Stimulated activated CD8-positive, alpha-beta memory T cell treated with anti-CD3 and anti-CD28 coated beads, Interleukin-7, amount 100 ng/mL, for 48 hours (primary cell): Measurements from ENCODE around the gene MMP24OS.

Source experiments
- DNase-seq, 2 donors: peaks; one replicate each; pipeline ENCODE4 v3.0.0-alpha.2; 2020; ENCODE audit warnings: low read depth in 1 of 2; ENCODE audit errors: extremely low read depth in 1 of 2

Gene MMP24OS

DNA sequence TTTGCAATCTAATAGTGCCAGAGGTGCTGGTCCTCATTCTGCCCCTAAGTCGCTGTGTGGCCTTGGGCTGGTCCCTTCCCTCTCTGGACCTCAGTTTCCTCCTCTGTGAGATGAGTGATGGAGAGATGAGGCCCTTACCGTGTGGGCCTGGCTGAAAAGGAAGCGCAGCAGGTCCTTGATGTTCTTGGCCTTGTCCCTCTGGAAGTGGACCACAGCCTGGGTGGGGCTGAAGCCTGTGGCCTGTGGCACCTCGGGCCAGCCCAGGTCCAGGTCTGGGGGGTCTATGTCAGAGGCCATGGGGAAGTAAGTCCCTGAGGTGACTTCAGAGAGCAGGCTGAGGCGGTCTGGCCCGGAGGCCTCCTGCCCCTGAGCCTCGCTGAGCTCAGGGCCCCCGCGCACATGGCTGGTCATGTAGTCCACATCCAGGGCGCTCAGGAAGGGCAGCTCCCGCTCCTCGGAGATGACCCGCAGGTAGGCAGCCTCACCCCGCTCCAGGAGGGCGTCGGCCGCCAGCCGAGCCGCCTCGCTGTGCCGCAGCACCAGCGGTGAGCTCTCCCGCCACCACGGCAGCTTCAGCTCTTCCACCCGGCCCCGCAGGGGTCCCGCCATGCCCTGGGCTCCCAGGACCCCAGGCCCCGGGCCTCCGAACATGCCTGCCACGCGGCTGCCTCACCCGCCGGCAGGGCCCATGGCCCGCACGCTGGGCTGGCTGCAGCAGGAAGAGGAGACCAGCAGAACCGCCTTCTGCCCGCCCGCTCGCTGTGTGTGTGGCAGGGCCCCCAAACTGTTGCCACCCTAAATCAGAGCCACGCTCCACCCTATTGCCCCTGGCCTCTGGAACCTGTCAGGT lies 14.0 kb upstream of the MMP24OS start, which contains the start of gene FAM83C:
Gene FAM83C, minus strand, starts transcription at position 772 of the 850 bp plus-strand sequence. Its CDS starts 121 bp downstream, at position 651.
- DNase-seq = no peak

DNA sequence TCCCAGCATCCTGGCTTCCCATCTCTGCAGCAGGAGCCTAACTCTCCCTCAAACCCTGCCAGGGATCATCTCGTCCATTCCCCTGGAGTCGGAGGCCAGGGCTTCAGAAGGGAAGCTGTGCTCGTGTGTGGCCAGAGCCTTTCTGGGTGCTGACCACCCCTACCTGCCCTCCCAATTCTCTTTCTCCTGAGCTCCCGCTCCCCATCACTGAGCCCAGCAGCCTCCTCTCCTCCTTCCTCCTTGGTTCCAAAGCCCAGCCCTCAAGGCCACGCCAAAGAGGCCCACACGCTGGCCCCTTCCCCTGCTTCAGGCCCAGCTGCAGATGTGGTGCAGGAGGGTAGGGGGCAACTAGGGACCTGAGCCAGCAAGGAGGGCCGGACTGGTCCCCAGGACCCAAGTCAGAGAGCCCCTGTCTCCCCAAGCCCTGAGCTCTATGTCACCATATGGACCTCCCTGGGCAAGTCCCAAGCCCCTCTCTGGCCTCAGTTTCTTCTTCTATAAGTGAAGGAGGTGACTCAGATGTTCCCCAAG lies 13.0 kb upstream of the MMP24OS start:
- no peak for DNase-seq

DNA sequence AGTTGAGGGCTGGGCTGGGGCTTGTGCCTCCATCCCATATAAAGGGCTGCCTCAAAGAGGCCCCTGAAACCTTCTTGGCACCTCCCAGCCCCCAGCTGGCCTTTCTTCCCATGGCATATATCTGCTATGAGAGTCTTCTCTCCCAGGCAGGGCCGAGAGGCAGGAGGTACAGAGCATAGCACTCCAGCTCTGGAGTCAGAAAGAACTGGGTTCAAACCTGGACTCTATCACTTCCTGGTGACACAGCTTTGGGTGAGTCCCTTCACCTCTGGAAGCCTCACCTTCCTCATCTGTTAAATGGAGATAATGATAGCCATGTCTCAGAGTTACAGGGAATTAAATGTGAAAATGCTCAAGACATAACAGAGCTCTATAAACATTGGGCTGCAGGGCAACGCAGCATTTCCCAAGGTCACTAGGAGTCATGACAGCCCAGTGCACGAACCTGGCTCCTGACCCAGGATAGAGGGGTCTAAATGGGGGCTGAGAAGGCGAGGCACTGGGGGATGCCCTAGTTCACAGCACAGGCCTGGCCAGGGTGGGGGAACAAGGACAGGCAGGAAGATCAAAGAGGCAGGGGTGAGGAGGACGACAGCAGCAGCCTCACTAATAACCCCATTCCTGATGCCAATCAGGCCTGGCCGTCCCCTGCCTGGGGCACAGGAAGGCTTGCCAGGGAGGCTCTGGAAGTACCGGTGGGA lies 12.4 kb upstream of the MMP24OS start:
- no peak for DNase-seq

DNA sequence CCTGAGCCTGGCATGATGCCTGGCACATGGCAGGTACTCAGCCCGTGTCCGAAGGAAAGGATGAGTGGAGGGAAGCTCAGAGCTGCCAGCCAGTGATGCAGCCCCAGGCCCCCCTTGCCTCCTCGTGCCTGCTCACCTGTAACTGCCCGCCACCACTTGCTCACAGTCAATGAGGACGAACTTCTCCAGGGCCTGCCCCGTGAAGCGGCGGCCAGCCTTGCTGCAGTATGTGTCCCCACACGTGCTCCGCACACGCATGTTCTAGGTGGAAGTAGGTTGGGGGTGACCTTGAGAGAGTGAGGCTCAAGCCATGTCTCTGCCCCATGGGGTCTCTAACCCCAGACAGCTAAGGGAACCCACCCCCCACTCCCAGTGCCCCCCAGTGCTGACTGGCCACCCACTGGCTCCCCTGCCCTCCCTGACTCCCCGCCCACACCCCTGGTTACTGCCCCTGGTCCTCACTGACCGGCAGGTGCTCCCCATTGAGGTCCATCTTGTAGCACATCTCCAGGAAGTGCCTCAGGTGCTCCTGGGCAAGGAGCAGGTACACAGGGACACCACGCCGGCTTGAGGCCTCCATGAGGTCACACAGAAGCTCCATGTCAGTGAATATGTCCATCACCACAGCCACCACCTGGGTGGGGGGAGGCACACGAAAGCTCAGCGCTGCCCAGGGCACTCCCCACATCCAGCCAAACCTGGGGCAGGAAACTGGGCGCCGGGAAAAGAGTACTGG lies 10.6 kb upstream of the MMP24OS start:
- DNase-seq = no peak

DNA sequence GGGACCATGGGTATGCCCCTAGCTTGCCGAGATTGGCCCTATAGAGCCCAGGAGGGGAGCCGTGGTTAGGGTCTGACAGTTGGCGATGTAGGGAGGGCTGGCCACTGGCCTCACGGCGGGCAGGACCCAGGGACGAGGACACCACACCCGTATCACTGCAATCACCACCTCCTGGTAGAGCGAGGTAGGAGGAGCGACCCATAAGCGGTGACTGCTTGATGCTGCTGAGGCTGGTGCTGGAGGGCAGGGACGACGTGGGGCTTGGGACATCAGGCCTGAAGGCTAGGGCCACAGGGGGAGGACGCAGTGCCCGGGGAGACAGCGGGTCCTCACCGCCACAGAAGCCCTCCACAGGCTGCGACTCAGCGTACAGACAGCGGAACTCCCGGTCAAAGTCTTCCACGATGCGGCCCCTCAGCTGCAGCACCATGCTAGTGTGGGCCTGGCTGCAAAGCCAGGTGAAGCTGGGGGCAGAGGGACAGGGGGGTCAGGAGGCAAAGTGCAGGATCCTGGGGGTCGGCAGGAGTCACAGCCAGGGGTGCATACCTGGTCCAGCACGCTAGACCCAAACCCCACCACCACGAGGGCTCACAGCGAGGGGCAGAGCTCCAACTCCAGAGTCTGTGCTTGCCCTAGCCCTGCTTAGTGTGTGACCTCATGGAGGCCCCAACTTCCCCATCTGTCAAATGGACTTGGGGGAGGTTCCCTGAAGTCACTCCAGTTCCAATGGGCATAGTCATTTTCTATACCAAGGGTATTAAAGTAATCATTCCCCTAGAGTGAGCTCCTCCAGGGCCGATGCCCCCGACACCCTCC lies 9.8 kb upstream of the MMP24OS start:
- no peak for DNase-seq

DNA sequence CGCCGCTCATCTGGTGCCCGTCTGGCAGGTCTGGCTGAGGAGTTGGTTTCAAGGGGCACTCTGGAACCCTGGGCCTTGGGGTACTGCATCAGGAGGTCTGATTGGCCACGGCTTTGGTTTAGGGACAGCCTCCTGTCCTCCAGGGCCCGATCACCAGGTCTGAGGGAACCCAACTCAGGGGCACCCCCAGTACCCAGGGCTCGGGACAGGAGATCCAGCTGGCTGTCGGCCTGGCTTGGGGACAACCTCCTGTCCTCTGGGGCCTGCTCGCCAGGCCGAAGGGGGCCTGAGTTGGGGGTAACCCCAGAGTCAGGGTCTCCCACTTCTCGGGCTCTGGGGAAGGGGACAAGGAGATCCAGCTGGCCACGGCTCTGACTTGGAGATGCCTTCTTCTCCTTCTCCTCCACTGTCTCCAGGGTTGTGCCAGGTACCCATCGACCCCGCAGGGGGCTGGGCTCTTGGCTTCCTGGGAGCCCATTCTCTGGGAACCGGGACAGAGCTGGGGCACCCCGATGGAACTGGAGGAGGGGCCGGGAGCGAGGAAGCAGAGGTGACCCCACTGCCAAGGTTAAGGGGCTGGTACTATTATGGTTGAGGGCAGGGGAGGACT lies 9.1 kb upstream of the MMP24OS start:
- DNase-seq = no peak

DNA sequence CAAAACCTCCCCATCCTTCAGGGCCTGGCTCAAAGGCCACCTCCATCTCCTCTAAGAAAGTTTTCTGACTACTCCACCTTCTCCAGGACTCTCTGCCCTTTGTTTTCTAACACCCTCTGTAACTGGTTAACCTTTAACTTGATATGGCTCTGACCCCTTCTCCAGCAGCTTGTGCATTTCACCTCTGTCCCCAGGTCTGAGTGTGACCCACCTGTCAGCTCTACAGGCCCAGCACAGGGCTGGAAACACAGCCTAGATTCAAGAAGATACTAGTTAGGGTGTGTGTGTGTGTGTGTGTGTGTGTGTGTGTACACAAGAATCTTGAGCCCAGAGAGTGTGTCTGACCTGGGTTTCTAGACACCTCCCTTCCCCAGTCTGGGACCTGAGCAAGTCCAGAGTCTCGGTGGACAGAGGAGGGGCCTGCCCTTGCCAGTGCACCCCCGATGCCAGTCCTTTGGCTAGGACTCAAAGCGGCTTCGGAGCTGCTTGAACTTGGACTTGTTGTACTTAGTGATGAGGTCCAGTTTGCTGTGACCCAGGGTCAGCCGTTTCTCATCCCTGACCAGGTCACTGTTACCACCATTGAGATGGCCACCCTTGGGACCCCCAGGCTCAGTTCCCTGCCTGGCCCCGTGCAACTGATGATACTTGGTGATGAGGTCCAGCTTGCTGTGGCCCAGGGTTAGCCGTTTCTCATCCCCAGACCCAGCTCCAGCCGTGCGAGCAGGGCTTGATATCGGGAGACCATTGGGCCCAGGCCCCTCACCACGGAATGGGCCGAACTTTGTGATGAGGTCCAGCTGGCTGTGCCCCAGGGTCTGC lies 8.4 kb upstream of the MMP24OS start:
- DNase-seq = no peak

DNA sequence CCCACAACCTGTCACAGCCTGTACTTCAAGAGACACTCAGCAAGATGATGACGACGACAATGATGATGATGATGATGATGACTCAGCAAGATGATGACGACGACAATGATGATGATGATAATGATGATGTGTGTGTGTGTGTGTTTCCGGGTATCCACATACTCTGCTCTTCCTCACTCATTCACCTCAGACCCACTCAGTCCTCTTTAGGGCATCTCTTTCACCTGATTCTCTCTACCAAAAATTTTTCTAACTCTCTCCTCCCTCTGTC lies 7.8 kb upstream of the MMP24OS start:
- DNase-seq = no peak

DNA sequence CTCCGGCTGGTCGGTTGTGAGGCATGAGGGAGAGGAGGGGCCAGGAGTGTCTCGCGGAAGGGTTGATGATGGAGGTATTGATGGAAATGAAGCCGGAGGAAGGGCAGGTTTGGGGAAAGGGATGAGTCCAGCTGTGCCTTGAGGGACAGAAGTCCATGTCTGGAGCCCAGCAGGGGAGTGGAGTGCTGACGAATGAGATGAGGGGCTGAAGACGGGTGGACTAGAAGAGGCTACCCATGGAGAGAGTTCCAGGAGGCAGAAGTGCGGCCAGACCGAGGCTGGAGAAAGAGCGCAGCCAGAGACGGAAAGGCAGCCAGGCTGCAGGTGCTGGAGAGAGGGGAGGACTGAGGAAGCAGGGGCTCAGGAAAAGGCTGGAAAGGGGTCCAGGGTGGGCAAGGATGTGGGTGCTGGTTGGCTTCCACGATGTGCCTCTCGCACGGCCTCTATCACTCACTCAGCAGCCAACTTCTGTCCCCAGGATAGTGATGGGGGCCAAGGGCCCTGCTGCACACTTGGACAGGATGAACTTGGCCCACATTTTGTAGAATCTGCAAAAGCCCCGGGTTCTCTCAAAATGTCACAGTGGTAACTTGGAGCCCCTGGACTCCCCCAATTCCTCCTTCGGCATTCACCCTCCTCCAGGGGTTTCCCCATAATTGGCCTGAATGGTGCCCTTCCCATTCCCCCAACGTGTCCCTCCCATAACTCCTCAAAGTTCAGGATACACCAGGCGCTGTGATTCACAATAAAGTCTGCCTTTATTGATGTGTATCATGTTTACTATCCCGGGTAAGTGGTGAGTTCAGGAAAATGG lies 7.3 kb upstream of the MMP24OS start:
- DNase-seq = no peak

DNA sequence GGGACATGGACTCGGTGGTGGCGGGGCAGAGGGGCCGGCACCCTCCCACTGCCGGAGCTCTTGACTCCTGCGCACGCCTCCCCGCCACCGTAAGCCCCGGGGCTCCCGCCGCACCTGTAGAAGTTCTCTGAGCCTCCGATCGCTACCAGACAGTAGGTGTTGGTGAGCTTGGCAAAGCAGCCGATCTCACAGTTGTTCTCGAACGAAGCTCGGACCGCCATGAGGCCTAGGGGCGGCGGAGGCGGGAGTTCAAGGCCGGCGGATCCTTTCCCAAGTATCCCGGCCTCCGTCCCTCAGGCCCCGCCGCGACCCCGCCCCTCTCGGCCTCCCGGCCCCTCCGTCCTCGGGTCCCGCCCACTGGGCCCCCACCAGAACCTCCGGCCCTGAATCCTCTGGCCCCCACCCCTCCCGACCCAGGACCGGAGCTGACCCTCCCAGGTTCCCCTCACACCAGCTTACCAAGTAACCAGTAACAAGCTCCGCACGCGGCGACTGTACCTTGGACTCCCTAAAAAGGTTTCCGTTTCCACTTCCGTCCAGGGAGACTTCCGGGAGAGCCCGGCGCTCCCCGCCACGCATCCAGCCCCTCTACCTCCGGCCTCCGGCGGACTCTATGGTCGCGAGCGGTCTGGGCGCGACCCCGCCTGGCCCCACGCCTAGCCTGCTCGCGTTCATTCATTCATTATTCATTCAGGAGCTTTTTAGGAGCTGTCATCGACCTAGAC lies 6.5 kb upstream of the MMP24OS start, which contains the start of gene EIF6:
Gene EIF6, minus strand, starts transcription at position 506 of the 725 bp plus-strand sequence. Its CDS starts 285 bp downstream, at position 221.
- DNase-seq = peak; percentile 60 to 79

DNA sequence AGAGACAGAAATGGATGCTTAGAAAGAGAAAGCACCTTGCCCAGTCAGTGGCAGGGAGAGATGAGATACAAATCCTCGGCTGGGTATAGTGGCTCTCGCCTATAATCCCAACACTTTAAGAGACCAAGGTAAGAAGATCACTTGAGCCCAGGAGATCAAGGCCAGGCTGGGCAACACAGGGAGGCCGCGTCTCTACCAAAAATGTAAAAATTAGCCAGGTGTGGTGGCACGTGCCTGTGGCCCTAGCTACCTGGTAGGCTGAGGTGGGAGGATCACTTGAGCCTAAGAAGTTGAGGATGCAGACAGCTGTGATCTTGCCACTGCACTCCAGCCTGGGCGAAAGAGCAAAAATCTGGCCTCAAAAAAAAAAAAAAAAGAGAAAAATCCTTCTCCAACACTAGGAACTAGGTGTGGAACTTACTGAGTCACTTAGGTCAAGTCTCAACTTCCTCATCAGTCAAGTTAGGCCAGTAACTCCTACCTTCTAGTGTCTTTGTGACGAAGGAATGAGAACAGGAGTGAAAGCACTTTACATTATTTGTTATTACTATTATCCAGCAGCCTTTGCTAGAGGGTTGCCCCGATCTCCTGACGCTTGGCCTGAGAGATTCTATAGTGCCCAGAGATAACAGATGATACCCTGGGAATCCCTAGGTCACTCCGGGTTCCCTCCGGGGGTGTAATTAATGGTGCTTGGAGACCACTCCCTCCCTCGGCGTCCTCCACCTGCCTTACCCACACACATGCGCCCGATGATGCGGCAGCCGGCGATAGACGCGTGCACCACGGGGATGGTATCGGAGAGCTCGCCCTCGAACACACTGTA lies 5.7 kb upstream of the MMP24OS start:
- DNase-seq = no peak

DNA sequence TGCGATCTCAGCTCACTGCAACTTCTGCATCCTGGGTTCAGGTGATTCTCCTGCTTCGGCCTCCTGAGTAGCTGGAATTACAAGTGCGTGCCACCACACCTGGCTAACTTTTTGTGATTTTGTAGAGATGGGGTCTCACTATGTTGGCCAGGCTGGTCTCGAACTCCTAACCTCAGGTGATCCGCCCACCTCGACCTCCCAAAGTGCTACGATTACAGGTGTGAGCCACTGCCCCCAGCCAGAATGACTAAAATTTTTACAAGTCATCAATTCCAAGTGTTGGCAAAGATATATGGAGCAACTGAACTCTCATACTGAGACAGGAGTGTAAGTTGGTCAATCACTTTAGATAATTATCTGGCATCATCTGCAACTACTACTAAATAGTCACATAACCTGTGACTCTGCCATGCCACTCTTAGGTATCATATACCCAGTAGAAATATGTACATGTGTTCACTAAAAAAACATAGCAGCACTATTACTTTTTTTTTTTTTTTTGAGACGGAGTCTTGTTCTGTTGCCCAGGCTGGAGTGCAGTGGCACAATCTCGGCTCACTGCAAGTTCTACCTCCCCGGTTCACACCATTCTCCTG lies 3.7 kb upstream of the MMP24OS start:
- no peak for DNase-seq

DNA sequence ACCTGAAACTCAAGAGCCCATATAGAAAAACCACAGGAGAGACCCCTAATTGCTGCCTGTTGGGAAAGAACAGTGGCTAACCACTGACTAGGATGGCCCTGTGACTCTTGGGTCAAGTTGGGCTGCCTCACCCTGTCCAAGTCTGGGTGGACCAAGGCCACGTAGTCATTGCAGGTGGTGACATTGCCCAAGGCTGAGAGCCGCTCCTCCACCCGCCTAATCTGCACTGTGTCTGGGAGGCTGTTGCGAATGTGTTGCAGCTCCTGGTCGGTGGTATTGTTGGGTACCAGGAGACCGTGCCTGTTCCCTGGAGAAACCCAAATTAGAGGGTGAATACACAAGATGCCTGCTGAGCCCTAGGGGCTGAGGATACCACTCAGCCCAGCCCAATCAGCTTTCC lies 2.6 kb upstream of the MMP24OS start:
- DNase-seq = no peak

DNA sequence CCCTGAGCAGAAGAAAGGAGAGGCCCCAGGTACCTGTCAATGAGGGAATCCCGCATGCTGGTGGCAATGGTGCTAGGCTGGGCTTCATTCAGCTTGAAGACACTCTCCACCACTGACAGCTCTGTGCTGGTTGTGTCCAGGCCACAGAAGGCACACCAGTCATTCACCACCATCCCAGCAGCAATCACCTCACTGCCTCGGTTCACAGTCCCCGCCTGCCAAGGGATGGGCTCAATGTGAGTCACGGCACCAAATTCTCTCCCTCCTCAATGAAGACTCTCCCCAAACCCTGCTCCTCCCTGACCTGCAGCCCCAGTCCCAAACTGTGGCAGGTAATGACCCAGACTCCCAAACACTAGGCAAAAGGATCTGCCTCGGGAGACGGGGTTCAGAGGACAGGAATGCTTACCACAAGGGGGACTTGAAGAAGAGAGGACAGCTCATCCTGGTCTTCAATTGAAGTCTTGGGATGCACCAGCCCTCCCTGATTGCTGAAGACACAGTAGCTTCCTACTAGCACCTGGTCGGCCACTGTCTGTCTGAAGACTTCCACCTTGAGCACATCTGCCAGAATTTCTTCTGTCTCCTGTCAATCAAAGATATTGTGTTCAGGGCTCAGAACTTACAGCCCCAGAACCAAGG lies 1.7 kb upstream of the MMP24OS start:
- no peak for DNase-seq

DNA sequence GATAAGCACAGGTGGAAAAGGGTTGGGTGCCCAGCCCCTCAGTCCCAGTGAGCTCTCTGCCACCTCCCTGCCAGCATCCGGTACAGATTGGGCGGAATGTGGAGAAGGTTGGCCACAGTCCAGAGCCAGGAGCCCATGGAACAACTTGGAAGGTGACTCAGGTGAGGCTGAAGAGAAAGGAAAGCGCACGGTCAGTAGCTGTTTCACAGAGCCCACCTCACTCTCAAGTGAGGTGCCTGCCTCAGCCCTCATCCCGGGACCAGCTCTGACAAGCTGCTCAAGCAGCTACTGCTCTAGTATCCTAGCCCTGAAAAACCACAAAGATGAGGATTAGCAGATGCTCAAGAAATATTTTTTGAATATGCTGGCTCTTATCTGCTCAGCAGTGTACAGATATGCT lies 1.1 kb upstream of the MMP24OS start:
- DNase-seq = no peak

DNA sequence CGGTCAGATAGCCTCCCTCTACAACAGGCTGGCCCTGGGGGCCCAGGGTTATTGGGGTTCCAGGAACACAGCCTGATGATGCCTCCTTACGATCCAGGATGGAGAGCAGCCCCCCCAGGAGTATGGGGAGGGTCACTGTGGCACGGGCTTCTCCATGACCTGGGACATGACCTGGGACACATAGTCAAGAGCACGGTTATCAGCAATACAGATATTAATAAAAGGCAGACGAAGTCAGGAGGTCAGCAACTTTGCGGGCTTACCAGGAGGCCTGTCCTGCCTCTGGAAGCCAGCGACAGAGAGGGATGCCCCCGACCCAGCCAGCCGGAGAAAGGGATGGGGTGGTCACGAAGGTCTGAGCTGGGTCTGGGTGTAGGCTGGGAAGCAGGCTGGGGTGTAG lies 795 bp downstream of the MMP24OS start:
- no peak for DNase-seq
